ENCODE data around the gene PRR19.

Gene PRR19

DNA sequence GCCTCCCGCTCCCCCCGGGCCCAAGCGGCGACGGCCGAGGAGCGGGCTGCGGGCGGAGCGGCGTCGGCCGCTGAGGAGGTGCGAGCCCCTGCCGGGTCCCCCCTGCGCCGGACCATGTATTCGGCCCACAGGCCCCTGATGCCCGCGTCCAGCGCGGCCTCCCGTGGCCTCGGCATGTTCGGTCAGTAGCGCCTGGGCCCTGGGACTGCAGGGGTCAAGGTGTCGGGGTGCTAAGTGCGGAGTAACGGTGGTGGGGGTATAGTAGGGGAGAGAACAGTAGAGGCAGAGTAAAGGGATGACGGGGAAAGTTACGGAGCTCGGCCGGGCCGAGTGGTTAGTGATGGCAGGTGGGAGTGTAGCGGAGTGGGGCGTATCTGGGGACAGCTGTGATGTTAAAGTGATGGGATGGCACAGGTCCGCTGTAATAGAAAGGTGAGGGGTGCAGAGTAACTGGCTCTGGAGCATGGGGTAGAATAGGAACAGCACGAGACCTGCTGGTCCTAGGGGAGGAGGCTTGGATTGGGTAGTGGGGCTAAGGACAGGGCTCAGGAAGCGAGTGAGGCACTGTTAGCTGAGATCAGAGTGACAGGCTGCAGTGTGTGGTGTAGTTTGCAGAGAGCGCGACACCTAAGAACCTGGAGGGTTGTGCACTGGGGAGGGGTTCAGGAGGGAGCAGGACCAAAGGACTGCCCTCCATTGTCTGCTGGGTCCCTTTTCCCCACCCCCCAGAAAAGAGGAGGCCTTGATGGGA, 17.2 kb upstream of the PRR19 start:
- peak in 1 of 2 experiments; percentile 66 for DNase-seq

DNA sequence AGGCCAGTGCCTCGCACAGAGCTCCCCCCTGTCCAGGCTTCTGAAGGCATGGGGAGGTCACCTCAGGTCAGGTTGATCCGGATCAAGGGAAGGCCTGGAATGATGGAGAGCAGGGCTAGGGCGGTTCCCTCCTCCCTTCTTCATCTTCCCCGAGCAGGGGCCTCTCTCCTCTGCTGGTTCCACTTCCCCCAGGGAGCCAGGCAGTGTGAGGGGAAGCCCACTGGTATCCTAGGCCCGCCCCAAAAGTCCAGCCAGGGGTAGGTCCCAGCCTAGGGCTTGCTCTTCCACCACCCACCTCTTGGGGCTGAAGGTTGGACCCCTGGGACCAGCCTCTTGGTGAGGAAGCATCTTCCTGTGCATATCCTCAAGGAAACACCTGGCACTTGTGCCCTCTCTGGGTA, 16.4 kb upstream of the PRR19 start:
- DNase-seq: no peak

DNA sequence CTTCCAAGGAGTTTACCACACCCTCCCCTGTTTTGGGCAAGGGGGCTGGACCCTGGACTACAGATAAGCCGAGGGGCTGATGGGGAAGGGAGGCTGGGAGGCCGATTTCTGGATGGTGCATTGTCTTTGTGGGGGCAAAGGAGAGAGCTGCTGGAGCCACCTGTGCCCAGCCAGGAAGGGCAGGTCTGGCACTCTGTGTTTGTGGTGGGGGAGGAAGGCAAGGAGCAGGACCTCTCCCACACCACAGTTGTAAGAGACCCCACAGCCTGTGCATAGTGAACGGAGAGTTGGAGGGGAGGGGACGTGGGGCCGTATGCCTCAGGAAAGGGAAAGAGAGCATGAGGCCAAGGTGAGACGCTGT, 16.0 kb upstream of the PRR19 start:
- no peak for DNase-seq

DNA sequence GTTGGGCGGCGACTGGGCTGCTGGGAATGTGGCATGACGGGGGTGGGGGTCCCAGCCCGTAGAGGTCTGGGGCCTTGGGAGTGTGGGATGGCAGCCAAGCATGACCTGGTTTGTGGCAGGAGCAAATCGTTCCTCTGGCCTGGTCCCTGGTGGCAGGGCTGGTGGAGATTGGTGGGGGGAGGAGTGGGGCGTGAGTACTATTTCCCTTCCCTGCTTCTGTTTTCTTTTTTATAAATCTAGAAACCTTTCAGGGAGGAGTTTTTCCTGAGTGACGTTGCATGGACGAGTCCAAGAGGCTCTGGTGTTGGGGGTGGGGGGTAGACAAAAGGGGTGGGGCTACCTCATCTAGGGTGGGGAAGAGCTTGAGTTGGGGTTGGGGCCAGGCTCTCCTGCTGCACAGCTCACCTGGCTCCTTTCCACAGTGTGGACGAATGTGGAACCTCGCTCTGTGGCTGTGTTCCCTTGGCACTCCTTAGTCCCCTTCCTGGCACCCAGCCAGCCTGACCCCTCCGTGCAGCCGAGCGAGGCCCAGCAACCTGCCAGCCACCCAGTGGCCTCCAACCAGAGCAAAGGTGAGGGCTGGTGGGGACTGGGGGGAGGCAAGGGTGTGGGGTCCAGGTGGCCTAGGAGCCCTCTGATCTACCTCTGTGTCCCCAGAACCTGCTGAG, 15.4 kb upstream of the PRR19 start:
- DNase-seq: peak in 1 of 2 experiments; percentile 54

DNA sequence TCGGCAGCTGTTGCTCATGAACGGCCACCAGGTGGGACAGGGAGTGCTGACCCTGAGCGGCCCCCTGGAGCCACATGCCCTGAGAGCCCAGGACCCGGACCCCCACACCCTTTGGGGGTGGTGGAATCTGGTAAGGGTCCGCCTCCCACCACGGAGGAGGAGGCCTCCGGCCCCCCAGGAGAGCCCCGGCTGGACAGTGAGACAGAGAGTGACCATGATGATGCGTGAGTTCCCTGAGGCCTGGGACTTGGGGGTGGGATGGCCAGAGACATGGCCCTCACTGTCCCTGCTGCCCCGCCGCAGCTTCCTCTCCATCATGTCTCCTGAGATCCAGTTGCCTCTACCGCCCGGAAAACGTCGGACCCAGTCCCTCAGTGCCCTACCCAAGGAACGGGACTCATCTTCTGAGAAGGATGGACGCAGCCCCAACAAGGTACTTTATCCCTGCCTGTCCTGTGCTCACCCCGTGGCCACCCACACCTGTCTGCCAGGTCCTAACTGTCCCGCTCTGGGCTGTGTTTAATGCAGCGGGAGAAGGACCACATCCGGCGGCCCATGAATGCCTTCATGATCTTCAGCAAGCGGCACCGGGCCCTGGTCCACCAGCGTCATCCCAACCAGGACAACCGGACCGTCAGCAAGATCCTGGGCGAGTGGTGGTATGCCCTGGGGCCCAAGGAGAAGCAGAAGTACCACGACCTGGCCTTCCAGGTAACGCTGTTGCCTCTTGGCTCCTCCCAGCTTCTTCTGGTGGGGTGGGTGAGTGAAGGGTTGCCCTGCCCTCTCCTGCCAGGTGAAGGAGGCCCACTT, 14.7 kb upstream of the PRR19 start:
- DNase-seq: no peak

DNA sequence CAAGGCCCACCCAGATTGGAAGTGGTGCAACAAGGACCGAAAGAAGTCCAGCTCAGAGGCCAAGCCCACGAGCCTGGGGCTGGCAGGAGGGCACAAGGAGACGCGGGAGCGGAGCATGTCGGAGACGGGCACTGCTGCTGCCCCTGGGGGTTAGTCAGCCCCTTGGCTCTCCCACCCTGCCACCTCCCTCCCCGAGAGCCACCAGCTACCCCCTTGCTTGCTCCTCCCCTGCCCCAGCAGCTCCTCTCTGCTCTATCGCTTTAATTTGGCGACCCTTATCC, 14.2 kb upstream of the PRR19 start:
- DNase-seq: no peak

DNA sequence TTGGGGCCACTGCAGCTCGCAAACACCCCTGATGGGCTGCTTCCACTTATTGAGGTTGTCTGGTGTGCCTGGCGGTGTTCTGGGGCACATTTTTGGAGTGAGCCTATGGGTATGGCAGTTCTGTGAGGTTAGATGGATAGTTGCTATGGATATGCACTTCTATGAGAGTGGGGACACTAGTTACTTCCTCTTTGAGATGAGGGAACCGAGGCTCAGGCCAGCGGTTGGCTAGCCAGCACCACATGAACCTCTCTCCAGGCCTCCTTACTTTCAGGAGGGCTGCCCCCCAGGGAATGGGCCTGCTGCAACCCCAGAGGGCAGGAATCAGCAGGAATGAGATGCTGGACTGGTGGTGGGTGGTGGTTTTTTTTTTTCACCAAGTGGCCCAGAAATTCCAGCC, 13.5 kb upstream of the PRR19 start:
- DNase-seq: no peak

DNA sequence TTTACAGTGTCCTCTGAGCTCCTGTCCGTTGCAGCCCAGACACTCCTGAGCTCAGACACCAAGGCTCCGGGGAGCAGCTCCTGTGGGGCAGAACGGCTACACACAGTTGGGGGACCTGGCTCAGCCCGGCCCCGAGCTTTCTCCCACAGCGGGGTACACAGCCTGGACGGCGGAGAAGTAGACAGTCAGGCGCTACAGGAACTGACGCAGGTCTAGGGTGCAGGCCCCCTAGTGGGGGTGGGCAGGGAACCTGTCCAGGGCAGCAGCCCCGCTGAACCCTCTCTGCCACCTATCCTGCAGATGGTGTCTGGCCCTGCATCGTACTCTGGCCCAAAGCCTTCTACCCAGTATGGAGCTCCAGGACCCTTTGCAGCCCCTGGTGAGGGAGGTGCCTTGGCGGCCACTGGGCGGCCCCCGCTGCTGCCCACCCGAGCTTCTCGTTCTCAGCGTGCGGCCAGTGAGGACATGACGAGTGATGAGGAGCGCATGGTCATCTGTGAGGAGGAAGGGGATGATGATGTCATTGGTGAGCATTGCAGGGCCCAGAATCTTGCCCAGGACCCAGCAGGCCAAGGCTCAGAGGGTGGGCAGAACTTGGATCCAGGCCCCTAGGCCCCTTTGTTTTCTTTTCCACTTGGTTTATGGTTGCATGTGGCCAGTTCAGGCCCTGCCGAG, 12.9 kb upstream of the PRR19 start:
- DNase-seq: no peak

DNA sequence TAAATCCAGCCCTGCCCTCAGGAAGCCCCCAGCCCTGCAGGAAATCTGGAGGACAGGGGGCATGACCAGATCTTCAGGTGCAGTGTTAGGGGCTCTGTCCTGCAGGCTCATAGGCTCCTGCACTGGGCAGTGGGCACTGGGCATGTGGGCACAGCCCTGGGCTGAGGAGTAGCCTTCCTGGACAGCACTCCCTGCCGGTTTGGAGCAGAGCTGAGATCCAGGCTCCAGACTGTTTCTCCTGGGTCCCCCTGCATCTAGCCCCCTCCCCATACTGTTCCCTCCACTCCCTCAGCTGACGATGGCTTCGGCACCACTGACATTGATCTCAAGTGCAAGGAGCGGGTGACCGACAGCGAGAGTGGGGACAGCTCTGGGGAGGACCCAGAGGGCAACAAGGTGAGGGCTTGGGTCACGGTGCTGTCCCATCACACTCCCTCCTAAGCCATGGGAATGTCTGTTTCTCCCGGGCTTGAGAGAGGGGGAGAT, 12.3 kb upstream of the PRR19 start:
- DNase-seq: no peak

DNA sequence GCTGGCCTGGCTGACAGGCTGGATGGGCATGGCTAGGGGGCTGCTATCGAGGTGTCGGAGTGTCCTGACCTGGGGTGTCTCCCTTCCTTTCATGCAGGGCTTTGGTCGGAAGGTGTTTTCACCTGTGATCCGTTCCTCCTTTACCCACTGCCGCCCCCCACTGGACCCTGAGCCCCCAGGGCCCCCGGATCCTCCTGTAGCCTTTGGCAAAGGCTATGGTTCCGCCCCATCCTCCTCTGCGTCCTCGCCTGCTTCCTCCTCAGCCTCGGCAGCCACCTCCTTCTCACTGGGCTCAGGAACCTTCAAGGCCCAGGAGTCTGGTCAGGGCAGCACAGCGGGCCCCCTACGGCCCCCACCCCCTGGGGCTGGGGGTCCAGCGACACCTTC, 11.8 kb upstream of the PRR19 start:
- no peak for DNase-seq

DNA sequence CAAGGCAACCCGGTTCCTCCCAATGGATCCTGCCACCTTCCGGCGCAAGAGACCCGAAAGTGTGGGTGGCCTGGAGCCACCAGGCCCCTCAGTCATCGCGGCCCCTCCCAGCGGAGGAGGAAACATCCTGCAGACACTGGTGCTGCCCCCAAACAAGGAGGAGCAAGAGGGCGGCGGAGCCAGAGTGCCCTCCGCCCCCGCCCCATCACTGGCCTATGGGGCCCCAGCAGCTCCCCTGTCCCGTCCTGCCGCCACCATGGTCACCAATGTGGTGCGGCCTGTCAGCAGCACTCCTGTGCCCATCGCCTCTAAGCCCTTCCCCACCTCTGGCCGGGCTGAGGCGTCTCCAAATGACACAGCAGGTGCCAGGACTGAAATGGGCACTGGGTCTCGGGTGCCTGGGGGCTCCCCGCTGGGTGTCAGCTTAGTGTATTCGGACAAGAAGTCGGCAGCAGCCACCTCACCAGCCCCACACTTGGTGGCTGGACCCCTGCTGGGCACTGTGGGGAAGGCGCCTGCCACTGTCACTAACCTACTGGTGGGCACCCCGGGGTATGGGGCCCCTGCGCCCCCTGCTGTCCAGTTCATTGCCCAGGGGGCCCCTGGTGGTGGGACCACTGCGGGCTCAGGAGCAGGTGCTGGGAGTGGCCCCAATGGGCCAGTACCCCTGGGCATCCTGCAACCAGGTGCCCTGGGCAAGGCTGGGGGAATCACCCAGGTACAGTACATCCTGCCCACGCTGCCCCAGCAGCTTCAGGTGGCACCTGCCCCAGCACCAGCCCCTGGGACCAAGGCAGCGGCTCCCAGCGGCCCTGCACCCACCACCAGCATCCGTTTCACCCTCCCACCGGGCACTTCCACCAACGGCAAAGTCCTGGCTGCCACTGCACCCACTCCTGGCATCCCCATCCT, 11.2 kb upstream of the PRR19 start:
- peak in 1 of 2 experiments; percentile 66 for DNase-seq

DNA sequence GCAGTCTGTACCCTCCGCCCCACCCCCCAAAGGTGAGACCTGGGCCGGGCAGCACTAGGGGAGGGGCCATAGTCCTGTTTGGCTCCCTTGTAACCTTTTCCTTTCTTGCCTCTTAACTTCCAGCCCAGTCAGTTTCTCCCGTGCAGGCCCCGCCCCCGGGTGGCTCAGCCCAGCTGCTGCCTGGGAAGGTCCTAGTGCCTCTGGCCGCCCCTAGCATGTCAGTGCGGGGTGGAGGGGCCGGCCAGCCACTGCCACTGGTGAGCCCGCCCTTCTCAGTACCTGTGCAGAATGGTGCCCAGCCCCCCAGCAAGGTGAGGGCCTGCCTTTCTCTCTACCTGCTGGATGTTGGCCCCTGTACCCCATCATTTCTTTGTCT, 10.5 kb upstream of the PRR19 start:
- DNase-seq: peak in 1 of 2 experiments; percentile 38

DNA sequence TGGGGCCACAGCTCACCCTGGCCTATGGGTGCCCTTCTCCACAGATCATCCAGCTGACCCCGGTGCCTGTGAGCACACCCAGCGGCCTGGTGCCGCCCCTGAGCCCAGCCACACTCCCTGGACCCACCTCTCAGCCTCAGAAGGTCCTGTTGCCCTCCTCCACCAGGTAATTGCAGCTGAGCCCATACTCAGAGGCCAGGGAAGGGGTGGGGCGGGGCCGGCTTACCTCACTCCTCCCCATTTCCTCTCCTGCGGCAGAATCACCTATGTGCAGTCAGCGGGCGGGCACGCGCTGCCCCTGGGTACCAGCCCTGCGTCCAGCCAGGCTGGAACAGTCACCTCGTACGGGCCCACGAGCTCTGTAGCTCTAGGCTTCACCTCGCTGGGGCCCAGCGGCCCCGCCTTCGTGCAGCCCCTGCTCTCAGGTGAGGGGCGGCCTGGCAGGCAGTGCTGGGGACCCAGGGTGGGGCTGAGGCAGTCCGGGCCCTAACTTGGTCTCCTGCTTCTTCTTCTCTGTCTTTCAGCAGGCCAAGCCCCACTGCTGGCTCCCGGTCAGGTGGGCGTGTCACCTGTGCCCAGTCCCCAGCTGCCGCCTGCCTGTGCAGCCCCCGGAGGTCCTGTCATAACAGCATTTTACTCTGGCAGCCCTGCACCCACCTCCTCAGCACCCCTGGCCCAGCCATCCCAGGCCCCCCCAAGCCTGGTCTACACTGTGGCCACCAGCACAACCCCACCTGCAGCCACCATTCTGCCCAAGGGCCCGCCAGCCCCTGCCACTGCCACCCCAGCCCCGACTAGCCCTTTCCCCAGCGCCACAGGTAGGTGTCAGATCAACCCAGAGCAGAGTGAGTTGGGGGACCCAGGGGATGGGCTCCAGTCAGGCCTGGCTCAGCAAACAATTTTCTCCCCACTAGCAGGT, 9.6 kb upstream of the PRR19 start:
- no peak for DNase-seq

DNA sequence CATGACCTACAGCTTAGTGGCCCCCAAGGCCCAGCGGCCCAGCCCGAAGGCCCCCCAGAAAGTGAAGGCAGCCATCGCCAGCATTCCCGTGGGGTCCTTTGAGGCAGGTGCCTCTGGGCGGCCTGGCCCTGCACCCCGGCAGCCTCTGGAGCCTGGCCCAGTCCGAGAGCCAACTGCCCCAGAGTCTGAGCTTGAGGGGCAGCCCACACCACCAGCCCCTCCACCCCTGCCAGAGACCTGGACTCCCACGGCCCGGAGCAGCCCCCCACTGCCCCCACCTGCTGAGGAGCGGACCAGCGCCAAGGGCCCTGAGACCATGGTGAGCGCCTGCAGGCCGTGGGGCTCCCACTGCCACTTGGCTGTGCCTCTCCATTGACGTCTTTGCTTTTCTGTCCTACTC, 9.0 kb upstream of the PRR19 start:
- DNase-seq: no peak

DNA sequence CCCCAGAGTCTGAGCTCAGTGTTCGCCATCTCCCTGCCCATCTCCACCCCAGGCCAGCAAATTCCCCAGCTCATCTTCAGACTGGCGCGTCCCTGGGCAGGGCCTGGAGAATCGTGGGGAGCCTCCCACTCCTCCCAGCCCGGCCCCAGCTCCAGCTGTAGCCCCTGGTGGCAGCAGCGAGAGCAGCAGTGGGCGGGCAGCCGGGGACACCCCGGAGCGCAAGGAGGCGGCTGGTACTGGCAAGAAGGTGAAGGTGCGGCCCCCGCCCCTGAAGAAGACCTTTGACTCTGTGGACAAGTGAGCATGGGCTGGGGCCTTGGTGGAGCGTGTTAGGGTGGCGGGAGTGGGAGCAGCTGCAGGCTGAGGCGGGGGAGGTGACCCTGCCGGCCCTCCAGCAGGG, 8.4 kb upstream of the PRR19 start:
- no peak for DNase-seq

DNA sequence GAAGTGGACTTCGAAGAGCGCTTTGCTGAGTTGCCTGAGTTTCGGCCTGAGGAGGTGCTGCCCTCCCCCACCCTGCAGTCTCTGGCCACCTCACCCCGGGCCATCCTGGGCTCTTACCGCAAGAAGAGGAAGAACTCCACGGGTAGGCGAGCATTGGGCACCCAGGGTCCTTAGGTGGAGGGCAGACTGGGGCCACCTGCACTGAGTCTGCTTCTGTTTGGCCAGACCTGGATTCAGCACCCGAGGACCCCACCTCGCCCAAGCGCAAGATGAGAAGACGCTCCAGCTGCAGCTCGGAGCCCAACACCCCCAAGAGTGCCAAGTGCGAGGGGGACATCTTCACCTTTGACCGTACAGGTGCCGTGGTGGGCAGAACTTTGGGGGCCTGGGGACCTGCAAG, 8.0 kb upstream of the PRR19 start:
- DNase-seq: no peak

DNA sequence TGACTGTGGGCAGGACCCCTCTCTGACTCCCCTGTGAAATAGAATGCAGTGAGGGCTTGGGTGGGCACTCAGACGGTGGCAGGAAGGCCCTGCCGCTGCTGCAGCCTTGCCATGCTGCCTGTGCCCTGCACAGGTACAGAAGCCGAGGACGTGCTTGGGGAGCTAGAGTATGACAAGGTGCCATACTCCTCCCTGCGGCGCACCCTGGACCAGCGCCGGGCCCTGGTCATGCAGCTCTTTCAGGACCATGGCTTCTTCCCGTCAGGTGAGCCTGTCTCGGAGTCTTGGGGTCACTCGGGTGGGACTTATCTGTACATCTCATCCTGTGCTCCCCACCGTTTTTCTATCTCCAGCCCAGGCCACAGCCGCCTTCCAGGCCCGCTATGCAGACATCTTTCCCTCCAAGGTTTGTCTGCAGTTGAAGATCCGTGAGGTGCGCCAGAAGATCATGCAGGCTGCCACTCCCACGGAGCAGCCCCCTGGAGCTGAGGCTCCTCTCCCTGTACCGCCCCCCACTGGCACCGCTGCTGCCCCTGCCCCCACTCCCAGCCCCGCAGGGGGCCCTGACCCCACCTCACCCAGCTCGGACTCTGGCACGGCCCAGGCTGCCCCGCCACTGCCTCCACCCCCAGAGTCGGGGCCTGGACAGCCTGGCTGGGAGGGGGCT, 7.3 kb upstream of the PRR19 start:
- DNase-seq: no peak

DNA sequence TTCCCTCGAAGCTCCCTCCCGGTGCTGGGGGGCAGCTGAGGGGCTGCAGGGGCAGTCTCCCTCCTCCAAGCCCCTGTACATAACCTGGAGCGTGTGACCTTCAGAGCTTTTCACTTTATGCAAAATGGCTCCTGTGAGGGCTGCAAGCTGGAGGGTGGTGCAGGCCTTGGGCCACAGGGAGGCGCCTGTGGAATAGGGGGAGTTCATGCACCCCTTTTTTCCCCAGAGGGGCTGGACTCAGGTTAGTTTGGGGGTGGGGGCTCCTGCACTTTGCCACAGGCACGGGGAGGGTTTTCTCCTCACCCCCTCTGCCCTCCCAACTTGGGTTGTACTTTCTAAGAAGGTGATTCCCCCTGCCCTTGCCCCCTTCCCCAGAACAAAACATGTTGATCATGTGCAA, 6.6 kb upstream of the PRR19 start:
- no peak for DNase-seq

DNA sequence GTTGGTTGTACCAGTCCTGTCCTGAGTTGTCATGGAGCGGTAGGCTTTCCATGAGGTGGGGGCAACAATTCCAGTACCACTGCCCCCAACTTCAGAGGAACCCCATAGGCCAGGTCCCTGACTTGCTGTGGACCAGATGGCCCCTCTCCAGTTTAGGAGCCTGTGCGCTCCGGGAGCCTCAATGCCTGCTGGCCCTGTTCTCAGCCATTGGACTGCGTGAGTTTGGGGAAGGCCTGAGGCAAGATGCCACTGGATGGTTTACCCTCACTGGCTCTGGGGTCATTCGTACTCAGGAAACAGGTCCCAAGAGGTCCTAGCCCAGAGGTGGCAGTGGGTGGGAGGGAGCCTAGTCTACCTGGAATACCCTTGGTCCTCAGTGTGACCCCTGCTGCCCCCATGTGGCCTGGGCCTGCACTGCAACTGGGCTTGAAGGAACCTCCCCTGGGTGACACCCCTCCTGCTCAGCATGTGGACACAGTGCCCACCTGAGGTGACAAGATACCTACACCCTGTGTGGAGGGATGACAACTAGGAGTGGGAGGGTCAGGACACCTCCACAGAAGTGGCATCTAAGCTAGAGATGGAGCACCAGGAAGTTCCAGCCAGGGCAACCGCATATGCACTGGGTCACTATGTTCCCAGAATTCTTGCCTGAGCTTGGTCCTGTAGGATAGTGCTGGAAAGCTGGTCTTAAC, 6.0 kb upstream of the PRR19 start:
- DNase-seq: peak; percentile 60 to 92

DNA sequence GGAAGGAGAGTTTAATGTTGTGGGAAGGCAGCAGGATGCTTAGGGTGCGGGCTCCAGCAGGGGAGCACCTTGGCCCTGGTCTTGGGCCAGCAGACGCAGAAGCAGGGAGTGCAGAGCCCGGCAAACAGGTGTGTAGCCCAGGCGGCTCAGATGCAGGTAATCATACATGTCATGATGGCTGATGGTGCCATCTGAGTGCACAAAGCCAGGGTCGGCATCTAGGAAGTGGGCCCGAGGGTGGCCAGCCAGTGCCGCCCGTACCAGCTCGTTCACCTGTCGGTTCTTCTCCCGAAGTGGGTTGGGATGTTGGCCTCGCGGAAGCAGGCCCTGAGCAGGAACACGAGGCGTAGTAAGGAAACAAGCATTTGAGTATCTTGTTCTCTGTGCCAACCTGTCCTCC, 4.9 kb upstream of the PRR19 start:
- DNase-seq: no peak
